GM23248 (cell line): ENCODE measurements around the gene PPDPF.

ENCODE experiments used
- EZH2 ChIP-seq: fragments of 200-600 bp; sonication (generic); IDR thresholded peaks from 2 replicates; pipeline ENCODE4 v1.6.1; 2018; ENCODE audit warnings: antibody characterized with exemption, mild to moderate bottlenecking; ENCODE audit not compliant: insufficient read depth, poor library complexity, severe bottlenecking
- EZH2phosphoT487 ChIP-seq: fragments of 200-600 bp; sonication (generic); IDR thresholded peaks from 2 replicates; pipeline ENCODE4 v1.6.1; 2018; ENCODE audit warnings: antibody characterized with exemption, moderate library complexity, mild to moderate bottlenecking, low read depth; ENCODE audit not compliant: insufficient read depth

- no peak for TF ChIP-seq EZH2phosphoT487
- TF ChIP-seq EZH2 = no peak
Measured at GRCh38 chr20:63509088-63509564, 11.4 kb upstream of the PPDPF start.
